ENCODE measurements around the gene CHRDL1.

CHRDL1 gene

GRCh38 chrX:110755611-110756010 is 40.0 kb downstream of the CHRDL1 start:
- no peak for ATAC-seq
- Mint-ChIP-seq H3K27ac (no peak overlapping the region), H3K4me3 (no peak overlapping the region)

GRCh38 chrX:110755061-110755460 is 40.6 kb downstream of the CHRDL1 start:
- Mint-ChIP-seq H3K4me1 (no peaks in the 10 kb centered on the region), H3K9me3 (no peaks in the 10 kb centered on the region), H3K36me3 (no peaks in the 10 kb centered on the region), H3K27ac (no peak overlapping the region), H3K4me3 (no peak overlapping the region)
- ATAC-seq (no peak), DNase-seq (ENCODE audit: low spot score in 2 of 2) (no peak)

More at GRCh38 chrX:110755611-110756010, 40.0 kb downstream of the CHRDL1 start:
- H3K9me3 Mint-ChIP-seq, result no peaks in the 10 kb centered on the region
- no peaks in the 10 kb centered on the region for H3K36me3 Mint-ChIP-seq
- DNase-seq (ENCODE audit: low spot score in 2 of 2), result no peak
- H3K4me1 Mint-ChIP-seq, result no peaks in the 10 kb centered on the region

- no peak overlapping the region for H3K27ac Mint-ChIP-seq
- H3K9me3 Mint-ChIP-seq, result no peaks in the 10 kb centered on the region
- DNase-seq (ENCODE audit: low spot score in 2 of 2) (no peak), ATAC-seq (no peak)
- H3K4me1 Mint-ChIP-seq, result no peaks in the 10 kb centered on the region
- no peaks in the 10 kb centered on the region for H3K36me3 Mint-ChIP-seq
- no peak overlapping the region for H3K4me3 Mint-ChIP-seq
Observed at GRCh38 chrX:110750526-110751189, 45.0 kb downstream of the CHRDL1 start.

- Mint-ChIP-seq H3K9me3 (no peaks in the 10 kb centered on the region), H3K36me3 (no peaks in the 10 kb centered on the region), H3K4me3 (no peak overlapping the region), H3K4me1 (no peaks in the 10 kb centered on the region), H3K27ac (no peak overlapping the region)
- no peak for ATAC-seq
- no peak for DNase-seq (ENCODE audit: low spot score in 2 of 2)
Observed at GRCh38 chrX:110748256-110748806, 47.3 kb downstream of the CHRDL1 start.

- Mint-ChIP-seq H3K4me1 (no peaks in the 10 kb centered on the region), H3K4me3 (no peak overlapping the region), H3K27ac (no peak overlapping the region), H3K36me3 (no peaks in the 10 kb centered on the region), H3K9me3 (no peaks in the 10 kb centered on the region)
- no peak for ATAC-seq
- DNase-seq (ENCODE audit: low spot score in 2 of 2), result no peak
Observed at GRCh38 chrX:110746014-110746413, 49.6 kb downstream of the CHRDL1 start.

- no peaks in the 10 kb centered on the region for H3K4me1 Mint-ChIP-seq
- H3K9me3 Mint-ChIP-seq, result no peaks in the 10 kb centered on the region
- no peak overlapping the region for H3K27ac Mint-ChIP-seq
- no peak overlapping the region for H3K4me3 Mint-ChIP-seq
- DNase-seq (ENCODE audit: low spot score in 2 of 2), result no peak
- no peaks in the 10 kb centered on the region for H3K36me3 Mint-ChIP-seq
- no peak for ATAC-seq
Observed at GRCh38 chrX:110745288-110745687, 50.3 kb downstream of the CHRDL1 start.

- Mint-ChIP-seq H3K9me3 (no peaks in the 10 kb centered on the region), H3K27ac (no peak overlapping the region), H3K4me1 (no peaks in the 10 kb centered on the region), H3K36me3 (no peaks in the 10 kb centered on the region), H3K4me3 (no peak overlapping the region)
- ATAC-seq (no peak), DNase-seq (ENCODE audit: low spot score in 2 of 2) (no peak)
Observed at GRCh38 chrX:110743679-110744340, 51.8 kb downstream of the CHRDL1 start.

- no peaks in the 10 kb centered on the region for H3K9me3 Mint-ChIP-seq
- no peak overlapping the region for H3K27ac Mint-ChIP-seq
- H3K4me3 Mint-ChIP-seq, result no peak overlapping the region
- H3K4me1 Mint-ChIP-seq, result no peaks in the 10 kb centered on the region
- no peaks in the 10 kb centered on the region for H3K36me3 Mint-ChIP-seq
- no peak for DNase-seq (ENCODE audit: low spot score in 2 of 2)
- no peak for ATAC-seq
Observed at GRCh38 chrX:110741213-110741796, 54.3 kb downstream of the CHRDL1 start.

GRCh38 chrX:110734894-110735541 is 60.6 kb downstream of the CHRDL1 start:
- H3K27ac Mint-ChIP-seq, result no peak overlapping the region
- H3K9me3 Mint-ChIP-seq, result peaks cover 5% of the 10 kb centered on the region
- no peak for DNase-seq (ENCODE audit: low spot score in 2 of 2)
- no peaks in the 10 kb centered on the region for H3K4me1 Mint-ChIP-seq
- no peak for ATAC-seq
- no peaks in the 10 kb centered on the region for H3K36me3 Mint-ChIP-seq
- no peak overlapping the region for H3K4me3 Mint-ChIP-seq

GRCh38 chrX:110734271-110734670 is 61.3 kb downstream of the CHRDL1 start:
- Mint-ChIP-seq H3K4me3 (no peak overlapping the region), H3K9me3 (peaks cover 5% of the 10 kb centered on the region)
- ATAC-seq, result no peak

GRCh38 chrX:110733166-110733565 is 62.5 kb downstream of the CHRDL1 start:
- Mint-ChIP-seq H3K36me3 (no peaks in the 10 kb centered on the region), H3K27ac (no peak overlapping the region), H3K9me3 (peaks cover 5% of the 10 kb centered on the region), H3K4me3 (no peak overlapping the region), H3K4me1 (no peaks in the 10 kb centered on the region)
- ATAC-seq, result no peak
- no peak for DNase-seq (ENCODE audit: low spot score in 2 of 2)

More at GRCh38 chrX:110734271-110734670, 61.3 kb downstream of the CHRDL1 start:
- no peak for DNase-seq (ENCODE audit: low spot score in 2 of 2)
- Mint-ChIP-seq H3K4me1 (no peaks in the 10 kb centered on the region), H3K27ac (no peak overlapping the region), H3K36me3 (no peaks in the 10 kb centered on the region)

- ATAC-seq (no peak), DNase-seq (ENCODE audit: low spot score in 2 of 2) (no peak)
- H3K36me3 Mint-ChIP-seq, result no peaks in the 10 kb centered on the region
Observed at GRCh38 chrX:110732266-110732665, 63.4 kb downstream of the CHRDL1 start.

GRCh38 chrX:110723844-110724243 is 71.8 kb downstream of the CHRDL1 start:
- no peak overlapping the region for H3K4me3 Mint-ChIP-seq
- H3K36me3 Mint-ChIP-seq, result no peaks in the 10 kb centered on the region
- DNase-seq (ENCODE audit: low spot score in 2 of 2) (no peak), ATAC-seq (no peak)
- H3K9me3 Mint-ChIP-seq, result no peaks in the 10 kb centered on the region
- no peak overlapping the region for H3K27ac Mint-ChIP-seq
- H3K4me1 Mint-ChIP-seq, result no peaks in the 10 kb centered on the region

More at GRCh38 chrX:110732266-110732665, 63.4 kb downstream of the CHRDL1 start:
- Mint-ChIP-seq H3K9me3 (peaks cover 5% of the 10 kb centered on the region), H3K4me3 (no peak overlapping the region), H3K27ac (no peak overlapping the region), H3K4me1 (no peaks in the 10 kb centered on the region)

- ATAC-seq (no peak), DNase-seq (ENCODE audit: low spot score in 2 of 2) (no peak)
- Mint-ChIP-seq H3K9me3 (no peaks in the 10 kb centered on the region), H3K36me3 (no peaks in the 10 kb centered on the region), H3K4me1 (no peaks in the 10 kb centered on the region), H3K4me3 (no peak overlapping the region), H3K27ac (no peak overlapping the region)
Observed at GRCh38 chrX:110722135-110722534, 73.5 kb downstream of the CHRDL1 start.

- ATAC-seq (no peak), DNase-seq (ENCODE audit: low spot score in 2 of 2) (no peak)
- no peaks in the 10 kb centered on the region for H3K9me3 Mint-ChIP-seq
- no peaks in the 10 kb centered on the region for H3K4me1 Mint-ChIP-seq
- H3K4me3 Mint-ChIP-seq, result no peak overlapping the region
- H3K36me3 Mint-ChIP-seq, result no peaks in the 10 kb centered on the region
- no peak overlapping the region for H3K27ac Mint-ChIP-seq
Observed at GRCh38 chrX:110713666-110714065, 82.0 kb downstream of the CHRDL1 start.
